CD4-positive, alpha-beta T cell treated with Interleukin-4 for 4 hours (primary cell): ENCODE data around the gene MS4A13.
"Not testable (repeated sequence)": the region's sequence is repeated elsewhere in the genome, so short reads cannot be mapped to it uniquely, and the experiment has no call there.

Experiments used
- DNase-seq: peaks from one replicate; pipeline ENCODE4 v3.0.0-alpha.2; 2020

MS4A13 gene, protein sequence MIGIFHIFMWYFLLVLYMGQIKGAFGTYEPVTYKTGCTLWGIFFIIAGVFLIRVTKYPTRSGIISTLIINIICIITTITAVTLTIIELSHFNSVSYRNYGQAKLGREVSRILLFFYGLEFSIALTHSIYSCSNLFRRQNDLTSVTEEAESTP

DNA sequence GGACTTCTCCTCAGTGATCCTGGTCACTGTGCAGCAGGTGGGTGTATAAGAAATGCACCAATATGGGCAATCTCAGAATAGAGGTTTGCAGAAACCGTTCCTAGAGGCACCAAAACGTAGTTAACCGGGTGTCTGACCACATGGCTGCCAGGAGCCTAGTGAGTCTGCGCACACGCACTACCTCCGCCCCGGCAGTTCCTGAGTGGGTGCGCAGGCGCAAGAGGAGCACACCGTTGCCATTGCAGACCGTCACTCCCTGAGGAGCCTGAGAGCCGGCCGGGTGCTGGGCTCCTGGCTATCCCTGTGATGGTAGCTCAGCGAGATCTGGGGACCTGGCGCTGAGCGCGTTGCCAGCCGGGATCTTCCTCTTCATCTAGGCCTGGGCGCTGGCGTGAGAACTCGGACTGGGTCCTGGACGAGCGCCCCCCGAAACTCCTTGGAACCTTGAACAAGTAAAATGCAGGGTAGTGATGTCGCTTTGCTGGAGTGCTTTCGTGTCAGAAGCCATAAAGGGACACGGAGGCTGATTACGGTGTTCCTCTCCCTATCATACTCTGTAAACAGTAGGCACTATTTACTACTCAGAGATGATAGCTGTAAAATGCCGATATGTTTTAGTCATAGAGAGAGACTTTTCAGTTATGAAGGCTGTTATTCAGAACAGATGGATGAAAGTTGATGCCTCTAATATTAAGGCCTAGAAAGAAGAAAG lies at the start of gene MS4A13:
Gene MS4A13 (plus strand): TSS at position 249 of the 712 bp plus-strand sequence. CDS start 2,692 bp downstream, outside the sequence.
- no peak for DNase-seq

DNA sequence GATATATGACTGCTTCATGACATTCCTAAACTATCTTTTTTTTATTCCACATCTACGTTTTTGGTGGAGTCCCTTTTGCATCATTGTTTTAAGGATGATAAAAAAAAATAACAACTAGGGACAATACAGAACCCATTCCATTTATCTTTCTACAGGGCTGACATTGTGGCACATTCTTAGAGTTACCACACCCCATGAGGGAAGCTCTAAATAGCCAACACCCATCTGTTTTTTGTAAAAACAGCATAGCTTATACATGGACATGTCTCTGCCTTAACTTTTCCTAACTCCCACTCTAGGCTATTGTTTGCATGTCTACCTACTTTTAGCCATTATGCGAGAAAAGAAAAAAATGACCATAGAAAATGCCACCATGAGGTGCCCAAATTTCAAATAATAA lies 46.4 kb upstream of the MS4A13 start:
- DNase-seq, result no peak

DNA sequence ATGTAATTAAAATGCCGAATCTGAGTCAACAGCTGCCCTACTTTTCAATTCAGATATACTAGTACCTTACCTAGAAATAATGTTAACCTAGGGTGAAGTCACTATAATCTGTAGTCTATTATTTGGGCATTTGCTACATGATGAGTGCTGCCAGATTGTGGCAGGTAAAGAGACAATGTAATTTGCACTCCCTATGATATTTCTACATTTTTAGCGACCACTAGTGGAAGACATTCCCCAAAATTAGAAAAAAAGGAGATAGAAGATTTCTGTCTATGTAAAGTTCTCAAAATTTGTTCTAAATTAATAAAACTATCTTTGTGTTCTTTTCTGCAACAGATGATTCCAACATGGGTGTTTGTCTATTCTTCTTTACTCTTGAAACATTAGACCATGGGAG lies 45.5 kb upstream of the MS4A13 start:
- no peak for DNase-seq

DNA sequence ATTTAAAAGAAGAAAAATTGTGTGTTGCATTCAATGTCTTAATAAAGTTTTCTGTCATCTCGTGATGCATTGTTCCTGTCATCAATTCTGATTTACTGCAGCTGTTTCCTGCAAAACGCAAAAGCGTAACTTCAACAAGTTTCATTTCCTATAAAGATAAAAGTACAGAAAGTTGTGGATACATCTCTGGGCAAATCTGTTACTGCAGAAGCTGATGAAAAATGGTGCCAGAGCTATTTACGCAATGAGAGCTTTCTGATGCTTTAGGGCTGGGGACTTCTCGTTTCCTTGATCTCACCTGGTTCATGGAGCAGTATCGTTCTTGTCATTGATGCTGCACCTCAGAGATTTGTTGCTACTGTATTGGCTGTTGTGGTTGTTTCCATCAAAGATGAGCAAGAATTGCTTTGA lies 38.2 kb upstream of the MS4A13 start:
- no peak for DNase-seq

DNA sequence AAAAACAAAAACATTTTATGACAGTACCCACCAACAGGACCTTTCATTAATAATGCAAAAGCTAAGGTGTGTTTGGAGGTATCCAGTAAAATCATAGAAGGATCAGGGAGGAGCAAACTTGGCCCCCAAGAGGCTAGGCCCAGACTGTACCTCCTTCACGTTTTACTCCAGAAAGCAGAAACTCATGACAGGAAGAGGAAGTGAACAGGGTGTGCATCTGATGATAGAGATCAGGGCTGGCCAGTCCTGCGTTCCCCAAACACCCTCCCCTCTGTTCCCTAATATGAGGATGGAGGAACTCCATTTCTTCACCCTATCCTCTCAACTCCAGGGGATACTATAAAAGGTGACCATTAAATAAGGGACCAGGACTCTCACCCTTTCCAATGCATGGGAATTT lies 32.8 kb upstream of the MS4A13 start:
- DNase-seq, result no peak

DNA sequence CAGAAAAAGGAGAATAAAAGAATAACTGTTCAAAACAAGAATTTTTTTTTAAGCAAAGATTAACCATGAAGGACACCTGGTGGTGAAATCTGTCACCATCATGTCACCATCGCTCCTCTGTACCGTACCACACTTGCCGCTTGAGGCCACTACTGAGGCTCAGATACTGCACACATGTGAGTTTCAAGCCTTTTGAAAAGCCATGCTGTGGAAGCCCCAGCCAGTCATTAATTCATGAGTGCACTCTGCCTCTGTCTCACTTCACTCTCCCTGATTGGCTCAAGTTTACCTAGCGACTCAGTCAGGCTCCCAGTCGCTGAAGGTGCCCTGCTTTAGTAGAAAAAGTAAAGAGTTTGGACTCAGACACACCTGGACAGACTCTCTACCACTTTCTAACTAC lies 29.2 kb upstream of the MS4A13 start:
- peak; percentile 31 for DNase-seq

DNA sequence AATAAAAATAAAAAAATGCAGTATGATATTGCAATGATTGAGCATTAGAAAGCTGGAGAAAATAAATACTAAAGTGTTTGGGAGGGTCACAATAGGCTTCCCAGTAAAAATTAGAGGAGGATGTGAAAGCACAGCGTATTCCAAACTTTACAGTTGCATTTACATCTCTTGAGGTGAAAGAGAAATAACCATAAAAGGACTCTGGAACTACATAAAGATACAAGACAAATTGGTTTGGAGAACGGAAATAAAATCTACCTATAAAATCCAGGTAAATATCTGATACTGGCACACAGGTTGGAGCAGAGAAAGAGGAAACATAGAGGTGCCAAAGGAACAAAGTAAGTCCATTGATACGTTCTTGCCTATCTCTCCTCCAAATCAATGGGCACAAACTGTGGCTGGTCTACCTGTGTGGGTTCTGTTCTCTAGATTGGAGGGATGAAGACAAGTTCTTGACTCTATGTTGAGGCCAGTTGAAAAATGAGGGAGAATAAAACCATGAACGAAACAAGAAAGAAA lies 22.6 kb upstream of the MS4A13 start, which contains the start of gene MS4A12:
Gene MS4A12 (plus strand): TSS at position 291 of the 522 bp plus-strand sequence. CDS start 4,541 bp downstream, outside the sequence.
- DNase-seq, result no peak

DNA sequence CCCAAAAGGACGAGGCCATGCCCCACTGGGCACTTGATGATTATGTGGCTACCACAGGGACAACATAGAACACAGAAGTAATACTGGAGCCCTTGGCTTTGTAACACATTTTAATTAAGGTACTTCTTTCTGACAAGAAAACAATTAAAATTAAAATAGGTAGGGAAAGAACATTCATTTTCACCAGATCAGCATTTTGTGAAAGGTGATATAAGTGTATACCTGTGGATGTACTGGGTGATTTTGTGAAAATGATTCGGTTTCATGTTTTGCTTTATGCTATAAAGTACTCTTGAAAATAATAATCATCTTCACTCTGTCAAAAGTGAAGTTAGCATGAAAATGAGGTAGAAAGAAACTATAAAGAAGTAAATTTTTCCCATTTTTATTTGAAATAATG lies 21.7 kb upstream of the MS4A13 start:
- DNase-seq, result no peak

DNA sequence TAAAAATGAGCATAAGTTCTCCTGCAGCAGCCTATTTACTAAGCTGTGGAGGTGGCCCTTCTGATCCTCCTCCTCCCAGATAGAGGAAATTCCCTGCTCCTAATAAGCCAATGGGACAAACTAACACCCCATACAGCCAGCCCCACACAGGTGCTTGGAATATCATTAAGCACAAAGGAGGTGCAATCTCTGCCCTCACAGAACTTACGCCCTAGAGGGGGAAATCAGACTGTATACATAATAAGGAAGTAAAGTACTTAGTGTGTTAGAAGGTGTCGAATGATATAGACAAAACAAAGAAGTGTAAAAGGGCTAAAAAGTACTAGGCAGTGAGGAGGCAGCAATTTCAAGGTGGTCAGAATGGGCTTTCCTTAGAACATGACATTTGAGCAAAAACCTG lies 16.8 kb upstream of the MS4A13 start:
- no peak for DNase-seq

DNA sequence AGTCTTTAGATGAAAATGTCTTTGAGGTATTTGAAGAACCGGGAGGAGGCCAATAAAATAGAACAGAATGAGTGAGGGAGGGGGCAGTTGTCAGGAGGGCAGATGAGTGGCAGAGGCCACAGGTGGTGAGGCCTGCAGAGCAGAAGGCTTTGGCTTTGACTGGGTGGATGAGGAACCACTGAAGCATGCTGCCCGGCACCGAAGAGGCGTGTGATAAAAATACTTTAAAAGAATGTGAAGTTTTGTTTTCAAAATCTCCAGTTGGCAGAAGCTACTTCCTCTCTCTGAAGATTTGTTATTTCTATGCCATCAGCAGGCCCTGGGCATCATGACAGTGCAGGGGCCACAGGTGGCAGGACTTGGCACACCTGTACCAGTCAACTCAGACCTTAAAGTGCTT lies 16.3 kb upstream of the MS4A13 start:
- no peak for DNase-seq

DNA sequence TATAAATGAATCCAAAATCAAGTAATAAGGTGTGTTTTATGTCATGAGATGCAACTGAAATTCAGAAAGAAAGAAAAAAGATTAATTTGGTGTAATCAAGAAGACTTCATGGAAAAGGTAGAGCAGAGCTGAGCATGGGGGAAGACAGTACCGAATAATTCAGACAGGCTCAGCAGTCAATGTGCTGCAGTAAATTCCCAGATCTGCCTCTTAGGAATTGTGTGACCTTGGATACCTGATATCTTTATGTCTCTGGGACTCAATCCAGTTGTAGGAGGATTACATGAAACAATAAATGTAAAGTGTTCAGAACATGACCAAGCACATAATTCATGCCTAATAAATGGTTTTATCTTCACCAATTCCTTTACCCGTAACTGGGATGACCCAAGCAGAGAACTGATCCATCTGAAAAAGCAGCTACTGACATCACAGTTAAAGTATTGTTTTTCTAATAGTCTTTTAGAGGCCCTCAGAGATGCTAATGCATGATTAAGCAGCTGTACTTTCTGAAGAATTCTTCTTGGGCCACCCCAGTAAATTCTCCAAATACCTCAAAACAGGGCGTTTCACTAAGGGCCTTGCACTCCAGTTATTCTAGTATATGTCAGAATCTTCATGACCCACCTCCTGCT lies 14.8 kb upstream of the MS4A13 start:
- no peak for DNase-seq

DNA sequence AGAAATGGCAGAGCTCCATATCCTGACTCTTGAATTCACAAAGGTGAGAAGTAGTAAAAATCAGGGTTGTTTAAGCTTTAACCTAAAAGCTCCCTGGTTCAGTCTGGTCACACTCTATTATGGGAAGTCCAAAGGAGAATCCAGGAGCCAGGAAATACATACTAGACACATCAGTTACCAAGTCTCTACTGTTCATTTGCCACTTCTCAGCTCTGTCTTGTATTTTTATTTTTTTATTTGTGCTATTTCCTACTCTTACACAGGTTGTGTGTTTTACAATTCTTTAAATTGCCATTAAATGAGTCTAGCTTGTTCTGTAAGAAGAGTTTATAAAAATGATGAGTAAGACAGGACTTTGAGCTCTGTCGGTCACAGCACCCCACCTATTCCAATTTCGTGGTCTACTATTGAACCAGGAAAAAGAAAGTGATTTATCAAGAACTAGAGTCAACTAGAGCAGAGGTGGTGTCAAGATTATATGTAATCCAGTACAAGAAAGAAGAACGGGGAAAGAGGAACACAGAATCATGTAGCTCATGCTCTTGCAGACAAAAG lies 12.9 kb upstream of the MS4A13 start:
- DNase-seq, result no peak

DNA sequence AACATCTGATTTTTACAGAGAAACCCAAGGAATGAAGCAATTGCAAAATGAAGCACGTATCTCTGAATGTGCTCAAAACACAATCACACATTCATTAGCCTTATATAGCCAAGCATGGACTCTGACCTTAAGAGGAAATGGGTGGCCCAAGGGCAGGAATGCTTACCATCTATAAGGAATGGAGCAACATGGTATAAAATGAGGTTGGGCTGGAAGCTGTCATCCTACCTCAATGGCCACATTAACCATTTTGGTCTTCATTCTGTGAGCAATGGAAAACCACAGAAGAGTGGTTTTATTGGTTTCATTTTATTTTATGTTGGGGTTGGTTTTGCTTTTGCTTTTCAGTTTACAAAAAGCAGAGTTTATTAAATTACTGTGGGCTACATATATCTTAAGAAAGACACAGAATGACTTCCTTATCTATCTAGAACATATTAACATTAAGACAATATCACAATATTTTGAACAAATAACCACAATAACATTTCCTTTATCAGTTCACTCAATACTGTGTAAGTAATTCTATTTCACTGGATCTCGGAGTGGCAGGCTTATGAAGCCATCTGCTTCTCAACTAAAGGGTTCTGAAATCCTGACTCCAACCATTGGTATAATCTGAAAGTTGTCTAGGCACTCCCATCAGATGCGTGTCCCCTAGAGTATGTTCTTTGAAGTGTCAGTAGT lies 10.8 kb upstream of the MS4A13 start:
- DNase-seq, result peak; percentile 8

DNA sequence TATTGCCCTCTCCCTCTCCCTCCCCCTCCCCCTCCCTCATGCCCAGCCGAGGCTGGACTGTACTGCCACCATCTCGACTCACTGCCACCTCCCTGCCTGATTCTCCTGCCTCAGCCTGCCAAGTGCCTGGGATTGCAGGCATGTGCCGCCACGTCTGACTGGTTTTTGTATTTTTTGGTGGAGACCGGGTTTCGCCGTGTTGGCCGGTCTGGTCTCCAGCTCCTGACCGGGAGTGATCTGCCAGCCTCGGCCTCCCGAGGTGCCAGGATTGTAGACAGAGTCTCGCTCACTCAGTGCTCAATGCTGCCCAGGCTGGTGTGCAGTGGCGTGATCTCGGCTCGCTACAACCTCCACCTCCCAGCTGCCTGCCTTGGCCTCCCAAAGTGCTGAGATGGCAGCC lies 5.6 kb upstream of the MS4A13 start:
- DNase-seq, result not testable (repeated sequence)

DNA sequence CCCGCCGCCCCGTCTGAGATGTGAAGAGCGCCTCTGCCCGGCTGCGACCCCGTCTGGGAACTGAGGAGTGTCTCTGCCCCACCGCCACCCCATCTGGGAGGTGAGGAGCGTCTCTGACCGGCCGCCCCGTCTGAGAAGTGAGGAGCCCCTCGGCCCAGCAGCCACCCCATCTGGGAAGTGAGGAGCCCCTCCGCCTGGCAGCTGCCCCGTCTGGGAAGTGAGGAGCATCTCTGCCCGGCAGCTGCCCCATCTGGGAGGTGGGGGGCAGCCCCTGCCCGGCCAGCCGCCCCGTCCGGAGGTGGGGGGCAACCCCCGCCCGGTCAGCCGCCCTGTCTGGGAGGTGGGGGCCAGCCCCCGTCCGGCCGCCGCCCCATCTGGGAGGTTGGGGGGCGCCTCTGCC lies 5.0 kb upstream of the MS4A13 start:
- DNase-seq, result not testable (repeated sequence)

DNA sequence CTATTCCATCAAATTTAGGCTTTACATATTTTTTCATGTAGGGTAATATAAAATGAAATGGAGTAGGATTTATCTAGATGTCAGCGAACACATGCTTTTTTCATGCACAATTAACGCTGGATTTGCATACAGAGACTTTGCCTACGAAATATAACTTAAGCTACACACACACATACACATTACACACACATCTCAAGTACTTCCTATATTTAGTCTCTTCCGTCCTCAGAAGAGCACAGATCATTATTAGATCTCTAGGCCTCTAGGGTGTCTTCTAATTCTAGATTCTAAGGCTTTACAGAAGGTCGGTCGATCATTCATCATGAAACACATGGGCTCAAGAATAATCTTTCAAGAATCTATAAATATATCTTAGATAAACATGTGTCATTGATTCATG lies 3.8 kb upstream of the MS4A13 start:
- DNase-seq, result no peak

DNA sequence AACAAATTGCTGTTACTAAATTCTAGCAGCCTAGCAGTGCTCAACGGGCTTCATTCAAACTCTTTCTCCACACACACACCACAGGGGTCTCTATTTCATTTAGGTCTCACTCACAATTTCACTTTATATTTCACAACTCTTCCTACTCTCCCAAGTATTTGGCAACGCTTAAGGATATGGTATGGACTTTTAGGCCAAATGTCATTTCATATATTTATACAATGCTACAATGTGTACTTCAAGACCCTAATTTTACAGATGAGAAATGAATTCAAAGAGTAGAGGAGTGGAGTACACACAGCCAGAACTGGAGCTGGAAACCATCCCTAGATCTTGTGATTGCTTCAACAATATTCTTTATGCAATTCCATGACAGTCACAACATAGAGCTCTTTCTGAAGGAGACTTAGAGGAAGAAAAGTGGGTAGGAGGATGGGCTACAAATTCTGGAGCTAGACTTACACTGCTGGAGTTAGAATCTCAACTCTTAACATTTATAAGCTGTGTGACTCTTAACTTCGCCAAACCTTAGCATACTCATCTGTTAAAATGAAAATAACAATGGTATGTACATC lies 2.5 kb upstream of the MS4A13 start:
- DNase-seq, result no peak

DNA sequence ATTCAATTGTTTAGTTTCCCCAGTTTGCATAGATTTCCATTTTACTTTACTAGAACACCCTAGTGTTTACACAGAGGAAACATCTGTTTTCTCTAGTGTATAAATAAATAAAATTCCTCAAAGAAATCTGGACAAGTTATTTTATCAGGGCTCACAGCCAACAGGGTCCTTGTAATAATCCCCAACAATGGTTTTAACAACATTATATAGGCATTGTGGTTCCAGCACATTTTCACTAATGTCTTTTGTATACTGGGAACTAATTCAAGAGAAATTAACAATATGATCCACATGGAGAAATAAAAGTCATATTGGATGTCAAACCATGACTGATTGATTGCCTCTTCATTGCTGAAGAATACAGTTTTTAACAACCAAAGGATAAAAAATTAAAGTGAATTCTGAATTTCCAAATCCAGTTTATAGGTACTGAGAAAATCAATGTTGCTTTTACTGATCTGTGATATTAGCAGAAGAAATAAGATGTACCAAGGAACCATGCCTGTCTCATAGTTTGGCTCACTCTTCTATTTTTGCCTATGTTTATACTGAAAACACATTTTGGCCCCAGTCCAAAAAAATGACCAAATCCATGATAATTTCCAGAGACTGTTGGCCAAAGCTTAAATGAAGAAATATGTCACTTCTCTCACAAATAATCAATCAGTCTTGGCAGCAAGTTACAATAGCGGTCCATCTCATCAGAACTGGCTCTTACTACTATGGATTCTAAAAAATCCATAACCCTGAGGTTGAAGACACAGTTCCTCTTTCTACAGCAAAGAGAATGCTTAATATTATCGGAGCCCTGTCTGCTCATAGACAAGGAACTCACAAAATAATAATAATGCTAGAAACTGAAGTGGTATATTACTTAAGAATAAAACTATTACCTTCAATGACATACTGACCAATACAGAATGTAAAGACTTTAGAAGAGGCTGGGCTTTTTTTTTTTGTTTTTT lies 1.4 kb upstream of the MS4A13 start:
- no peak for DNase-seq

DNA sequence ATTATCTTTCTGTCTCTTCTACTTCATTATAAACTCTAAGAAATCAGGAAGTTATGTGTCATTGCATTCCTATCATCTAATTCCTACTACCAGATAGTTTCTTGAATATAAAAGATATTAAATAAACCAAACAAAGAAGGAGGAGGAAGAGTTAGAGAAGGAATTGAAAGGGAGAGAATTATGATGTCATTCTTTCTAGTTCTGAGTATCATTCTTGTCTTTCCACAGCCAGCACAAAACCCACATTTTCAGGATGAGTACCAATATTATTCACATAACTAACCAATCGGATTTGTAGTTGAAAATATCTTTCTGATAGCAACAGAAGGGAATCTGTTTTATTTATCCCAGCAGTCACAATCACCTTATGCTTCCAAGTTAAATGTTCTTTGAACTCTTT lies 13.3 kb downstream of the MS4A13 start:
- no peak for DNase-seq

DNA sequence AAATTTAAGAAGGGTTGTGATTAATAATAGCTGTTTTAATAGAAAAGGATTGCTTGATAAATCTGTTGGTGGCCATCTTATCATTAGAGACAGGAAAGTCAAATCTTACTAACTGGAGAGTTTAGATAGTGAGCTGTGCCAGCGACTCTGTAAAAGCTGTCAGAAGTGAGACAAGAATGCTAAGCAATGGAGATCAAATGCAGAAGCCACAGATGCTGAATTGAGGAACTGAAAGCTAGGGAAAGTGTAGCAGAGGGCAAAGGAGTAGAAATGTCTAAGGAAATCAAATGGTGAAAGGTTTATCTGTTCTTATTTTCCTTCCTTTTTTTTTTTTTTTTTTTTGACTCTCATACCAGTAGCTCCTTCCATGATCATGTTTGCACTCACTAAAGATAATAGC lies 13.7 kb downstream of the MS4A13 start:
- no peak for DNase-seq

DNA sequence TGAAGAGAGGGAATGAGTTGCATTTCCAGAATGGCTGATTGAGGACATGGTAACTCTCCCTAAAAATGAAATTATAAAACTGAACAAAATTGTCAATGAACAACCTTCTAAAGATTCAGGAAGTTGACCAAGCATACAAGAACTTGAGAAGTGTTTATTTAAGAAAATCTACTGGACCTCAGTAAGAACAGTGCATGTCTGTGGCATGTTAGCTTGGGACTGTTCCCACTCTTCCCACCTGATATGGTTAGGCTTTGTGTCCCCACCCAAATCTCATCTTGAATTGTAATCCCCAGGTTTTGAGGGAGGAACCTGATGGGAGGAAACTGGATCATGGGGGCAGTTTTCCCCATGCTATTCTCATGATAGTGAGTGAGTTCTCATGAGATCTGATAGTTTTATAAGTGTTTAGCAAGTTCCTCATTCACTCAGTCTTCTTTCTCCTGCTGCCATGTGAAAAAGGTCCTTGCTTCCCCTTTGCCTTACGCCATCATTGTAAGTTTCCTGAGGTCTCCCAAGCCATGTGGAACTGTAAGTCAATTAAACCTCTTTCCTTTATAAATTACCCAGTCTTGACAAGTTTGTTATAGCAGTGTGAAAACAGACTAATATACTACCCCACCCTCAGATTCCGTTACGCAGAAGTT lies 15.4 kb downstream of the MS4A13 start:
- DNase-seq, result no peak
